HG03060 (cell line): ENCODE measurements around the gene PMF1.

Experiments used
- ATAC-seq: cut with Tn5 transposase; IDR thresholded peaks from one replicate; pipeline ENCODE4 v1.9.1; 2021; ENCODE audit warnings: low read depth, moderate number of reproducible peaks; ENCODE audit not compliant: unreplicated experiment

PMF1 gene

DNA sequence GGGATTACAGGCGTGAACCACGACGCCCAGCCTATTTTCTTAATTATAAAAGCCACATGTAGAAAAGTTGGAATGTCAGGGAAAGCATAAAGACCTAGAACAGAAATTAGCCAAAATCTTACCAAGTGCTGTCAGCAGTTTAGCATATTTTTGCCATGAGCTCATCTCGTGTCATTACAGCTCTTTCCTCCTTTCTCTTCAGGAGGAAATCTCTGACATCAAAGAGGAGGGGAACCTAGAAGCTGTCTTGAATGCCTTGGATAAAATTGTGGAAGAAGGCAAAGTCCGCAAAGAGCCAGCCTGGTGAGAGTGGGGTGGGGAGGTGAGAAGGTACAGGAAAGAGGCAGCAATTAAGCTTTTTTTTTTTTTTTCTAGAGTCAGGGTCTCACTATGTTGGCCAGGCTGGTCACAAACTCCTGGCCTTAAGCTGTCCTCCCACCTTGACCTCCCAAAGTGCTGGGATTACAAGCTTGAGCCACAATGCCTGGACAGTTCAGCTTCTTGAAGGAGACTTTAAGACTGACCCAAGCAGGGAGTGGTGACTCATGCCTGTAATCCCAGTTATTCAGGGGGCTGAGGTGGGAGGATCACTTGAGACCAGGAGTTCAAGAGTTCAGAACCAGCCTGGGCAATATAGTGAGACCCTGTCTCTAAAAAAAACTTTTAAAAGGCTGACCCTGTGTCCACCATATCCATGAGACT, 20.8 kb downstream of the PMF1 start:
- ATAC-seq: no peak

DNA sequence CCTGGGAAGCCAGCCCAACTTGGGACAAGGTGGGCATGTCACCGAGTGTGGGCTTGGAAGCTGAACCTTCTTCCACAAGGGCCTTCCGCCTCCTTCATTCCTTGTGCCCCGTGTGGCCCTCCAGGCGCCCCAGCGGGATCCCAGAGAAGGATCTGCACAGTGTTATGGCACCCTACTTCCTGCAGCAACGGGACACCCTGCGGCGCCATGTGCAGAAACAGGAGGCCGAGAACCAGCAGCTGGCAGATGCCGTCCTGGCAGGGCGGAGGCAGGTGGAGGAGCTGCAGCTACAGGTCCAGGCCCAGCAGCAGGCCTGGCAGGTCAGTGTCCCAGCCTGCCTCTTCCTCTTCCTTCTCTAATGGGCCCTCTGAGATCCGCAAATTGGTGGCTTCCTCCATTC, 23.4 kb downstream of the PMF1 start:
- ATAC-seq: no peak

DNA sequence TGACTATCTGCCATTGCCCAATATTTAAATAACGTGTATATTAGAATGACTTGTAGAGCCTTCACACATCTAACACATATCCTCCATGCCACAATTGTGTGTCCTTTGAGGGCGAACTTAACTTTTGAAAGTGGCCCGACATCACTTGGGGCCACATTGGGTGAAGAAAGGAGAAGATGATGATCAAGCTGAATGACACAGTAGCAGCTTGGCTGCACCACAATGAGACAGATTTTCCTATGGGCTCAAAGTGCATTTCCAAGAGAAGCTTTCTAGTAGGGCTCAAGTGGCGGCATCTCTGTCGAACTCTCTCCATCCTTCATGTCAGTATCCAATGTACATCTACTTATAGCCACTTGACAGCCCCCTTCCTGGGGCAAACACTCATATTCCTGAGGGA, 25.4 kb downstream of the PMF1 start:
- no peak for ATAC-seq

DNA sequence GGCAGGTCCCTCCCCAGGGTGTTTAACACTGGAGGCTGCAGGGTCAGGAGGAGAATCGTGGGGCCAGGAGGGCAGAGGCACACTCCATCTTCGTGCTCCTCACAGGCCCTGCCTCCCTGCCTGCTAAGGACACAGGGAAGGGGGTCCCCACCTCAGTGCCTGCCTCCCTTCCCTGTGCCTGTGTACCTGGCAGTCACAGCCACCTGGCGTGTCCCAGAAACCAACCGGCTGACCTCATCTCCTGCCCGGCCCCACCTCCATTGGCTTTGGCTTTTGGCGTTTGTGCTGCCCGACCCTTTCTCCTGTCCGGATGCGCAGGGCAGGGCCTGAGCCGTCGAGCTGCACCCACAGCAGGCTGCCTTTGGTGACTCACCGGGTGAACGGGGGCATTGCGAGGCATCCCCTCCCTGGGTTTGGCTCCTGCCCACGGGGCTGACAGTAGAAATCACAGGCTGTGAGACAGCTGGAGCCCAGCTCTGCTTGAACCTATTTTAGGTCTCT, 28.6 kb downstream of the PMF1 start:
- ATAC-seq: no peak

DNA sequence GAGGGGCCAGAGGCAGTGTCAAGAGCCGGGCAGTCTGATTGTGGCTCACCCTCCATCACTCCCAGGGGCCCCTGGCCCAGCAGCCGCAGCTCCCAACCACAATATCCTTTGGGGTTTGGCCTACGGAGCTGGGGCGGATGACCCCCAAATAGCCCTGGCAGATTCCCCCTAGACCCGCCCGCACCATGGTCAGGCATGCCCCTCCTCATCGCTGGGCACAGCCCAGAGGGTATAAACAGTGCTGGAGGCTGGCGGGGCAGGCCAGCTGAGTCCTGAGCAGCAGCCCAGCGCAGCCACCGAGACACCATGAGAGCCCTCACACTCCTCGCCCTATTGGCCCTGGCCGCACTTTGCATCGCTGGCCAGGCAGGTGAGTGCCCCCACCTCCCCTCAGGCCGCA, 29.1 kb downstream of the PMF1 start, which contains the start of gene BGLAP:
Gene BGLAP (plus strand): TSS at position 259 of the 400 bp plus-strand sequence. CDS start 48 bp downstream, at position 307.
- ATAC-seq: no peak

DNA sequence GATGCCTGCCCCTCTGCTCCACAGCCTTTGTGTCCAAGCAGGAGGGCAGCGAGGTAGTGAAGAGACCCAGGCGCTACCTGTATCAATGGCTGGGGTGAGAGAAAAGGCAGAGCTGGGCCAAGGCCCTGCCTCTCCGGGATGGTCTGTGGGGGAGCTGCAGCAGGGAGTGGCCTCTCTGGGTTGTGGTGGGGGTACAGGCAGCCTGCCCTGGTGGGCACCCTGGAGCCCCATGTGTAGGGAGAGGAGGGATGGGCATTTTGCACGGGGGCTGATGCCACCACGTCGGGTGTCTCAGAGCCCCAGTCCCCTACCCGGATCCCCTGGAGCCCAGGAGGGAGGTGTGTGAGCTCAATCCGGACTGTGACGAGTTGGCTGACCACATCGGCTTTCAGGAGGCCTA, 29.9 kb downstream of the PMF1 start:
- ATAC-seq: no peak

DNA sequence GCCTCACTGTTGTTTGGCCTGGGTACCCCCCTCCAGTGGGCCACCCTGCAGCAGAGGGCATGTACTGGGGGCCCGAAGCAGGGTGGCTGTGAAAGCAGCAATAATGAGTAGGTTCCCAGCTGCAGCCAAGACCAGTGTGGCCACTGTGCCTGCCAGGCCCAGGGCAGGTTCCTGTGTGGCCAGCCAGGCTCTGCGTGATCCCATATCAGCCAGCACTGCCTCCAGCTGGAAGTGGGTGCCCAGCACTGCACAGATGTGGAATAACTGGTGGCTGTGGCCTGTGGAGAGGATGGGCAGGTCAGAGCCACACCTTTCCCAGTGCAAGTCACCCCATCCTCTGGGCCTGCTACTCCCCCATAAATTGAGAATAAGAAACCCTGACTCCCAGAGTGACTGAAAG, 31.3 kb downstream of the PMF1 start:
- no peak for ATAC-seq

DNA sequence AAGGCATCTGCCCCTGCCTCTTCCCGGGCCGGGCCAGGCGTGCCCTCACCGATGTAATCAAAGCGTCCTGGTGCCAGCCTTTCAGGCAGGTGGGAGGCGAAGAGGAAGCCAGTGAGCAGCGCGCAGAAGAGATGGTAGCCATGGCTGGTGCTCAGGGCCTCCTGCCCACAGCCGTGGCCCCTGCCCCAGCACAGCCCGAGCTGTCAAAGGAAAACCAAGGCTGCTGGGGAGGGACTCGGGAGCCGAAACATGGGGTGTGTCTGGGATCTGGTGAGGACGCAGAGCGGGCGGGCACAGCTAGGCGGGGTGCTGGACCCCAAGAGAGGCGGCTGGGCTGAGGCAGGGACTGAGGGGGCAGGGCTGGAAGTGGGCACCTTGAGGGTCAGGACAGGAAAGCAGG, 31.9 kb downstream of the PMF1 start:
- no peak for ATAC-seq

DNA sequence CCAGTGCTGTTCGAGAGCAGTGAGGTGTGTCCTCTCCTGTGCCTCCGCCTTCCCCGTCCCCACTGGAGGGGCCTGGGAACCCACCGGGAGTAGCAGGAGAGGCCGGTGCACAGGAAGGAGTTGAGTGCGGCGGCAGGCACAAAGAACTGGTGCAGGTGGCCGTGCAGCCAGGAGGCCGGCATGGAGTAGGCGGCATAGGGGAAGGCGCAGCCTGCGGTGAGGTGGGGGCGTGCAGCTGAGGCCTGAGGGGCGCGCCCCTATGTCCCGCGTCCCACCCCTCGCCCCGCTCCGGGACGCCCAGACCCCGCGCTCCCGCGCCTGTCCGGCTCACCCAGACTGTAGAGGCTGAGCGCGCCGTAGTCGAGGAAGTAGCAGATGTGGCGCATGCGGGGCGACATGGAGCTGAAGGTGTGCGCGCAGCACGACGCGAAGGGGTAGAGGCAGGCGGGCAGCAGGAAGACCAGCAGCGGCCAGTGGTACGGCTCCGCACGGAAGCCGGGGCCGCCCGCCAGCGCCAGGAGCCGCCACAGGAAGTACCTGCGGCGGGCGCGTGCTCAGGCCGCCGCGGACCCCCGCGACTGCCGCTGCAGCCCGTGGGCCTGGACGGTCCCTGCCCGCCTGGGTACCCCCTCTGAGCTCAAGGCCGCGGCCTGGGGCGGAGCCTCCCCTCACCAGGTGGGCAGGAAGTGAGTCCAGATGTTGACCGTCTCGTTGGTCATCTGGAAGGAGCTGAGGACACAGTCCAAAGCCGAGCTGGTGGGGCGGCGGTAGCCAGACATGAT, 32.8 kb downstream of the PMF1 start:
- ATAC-seq: no peak

DNA sequence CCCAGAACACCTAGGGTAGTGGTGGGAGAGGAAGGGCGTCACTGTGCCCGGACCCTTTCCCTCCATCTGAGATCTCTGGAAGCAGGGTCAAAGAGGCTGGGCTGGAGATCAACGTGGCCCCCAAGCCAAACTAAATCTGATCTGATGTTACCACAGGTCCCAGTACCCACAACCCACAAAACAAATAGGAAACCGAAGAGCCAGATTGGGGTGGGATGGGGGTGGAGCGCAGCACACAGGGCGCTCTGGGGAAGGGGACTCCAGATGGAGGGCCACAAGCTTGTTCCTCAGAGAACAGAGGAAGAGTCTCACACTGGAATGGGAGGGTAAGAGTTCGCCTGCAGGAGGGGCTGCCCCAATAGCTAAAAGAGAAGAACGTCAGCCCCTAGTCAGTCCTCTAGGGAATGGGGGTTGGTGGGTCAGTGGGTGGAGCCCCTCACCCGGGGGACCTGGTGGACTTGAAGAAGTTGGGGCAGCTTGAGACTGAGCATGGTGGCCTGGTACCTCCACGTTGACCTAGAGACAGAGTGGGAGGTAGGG, 33.5 kb downstream of the PMF1 start:
- no peak for ATAC-seq

DNA sequence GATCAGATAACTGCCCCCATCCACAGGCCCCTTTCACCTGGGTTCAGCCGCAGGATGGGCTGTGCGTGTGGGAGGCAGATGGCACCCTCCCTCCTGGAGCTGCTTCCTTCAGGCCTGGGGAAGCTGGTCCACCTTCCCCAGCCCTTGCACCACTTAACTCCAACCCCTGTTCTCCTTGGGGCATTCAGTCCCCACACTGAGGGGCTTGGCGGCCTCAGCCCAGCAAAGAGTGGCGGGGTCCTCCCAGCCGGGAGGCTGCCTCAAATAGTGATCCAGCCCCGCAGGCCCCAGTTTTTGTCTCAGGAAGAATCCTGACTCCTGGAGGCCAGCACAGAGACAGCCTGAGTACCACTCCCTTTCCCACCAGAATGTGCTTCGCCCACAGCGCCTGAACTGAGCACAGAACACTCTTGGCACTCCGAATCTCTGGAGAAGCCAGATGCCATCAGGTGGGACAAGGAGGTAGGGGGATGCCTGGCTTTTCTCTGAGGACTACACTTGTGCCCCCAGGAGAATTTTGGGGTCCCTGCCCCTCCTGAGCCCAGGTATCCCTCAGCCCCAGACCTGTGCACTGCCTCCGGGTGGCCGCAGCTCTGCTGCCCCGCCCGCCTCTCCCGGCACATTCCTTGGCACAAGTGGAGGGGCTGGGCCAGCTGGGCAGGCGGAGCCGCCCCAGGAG, 34.1 kb downstream of the PMF1 start:
- ATAC-seq: no peak

DNA sequence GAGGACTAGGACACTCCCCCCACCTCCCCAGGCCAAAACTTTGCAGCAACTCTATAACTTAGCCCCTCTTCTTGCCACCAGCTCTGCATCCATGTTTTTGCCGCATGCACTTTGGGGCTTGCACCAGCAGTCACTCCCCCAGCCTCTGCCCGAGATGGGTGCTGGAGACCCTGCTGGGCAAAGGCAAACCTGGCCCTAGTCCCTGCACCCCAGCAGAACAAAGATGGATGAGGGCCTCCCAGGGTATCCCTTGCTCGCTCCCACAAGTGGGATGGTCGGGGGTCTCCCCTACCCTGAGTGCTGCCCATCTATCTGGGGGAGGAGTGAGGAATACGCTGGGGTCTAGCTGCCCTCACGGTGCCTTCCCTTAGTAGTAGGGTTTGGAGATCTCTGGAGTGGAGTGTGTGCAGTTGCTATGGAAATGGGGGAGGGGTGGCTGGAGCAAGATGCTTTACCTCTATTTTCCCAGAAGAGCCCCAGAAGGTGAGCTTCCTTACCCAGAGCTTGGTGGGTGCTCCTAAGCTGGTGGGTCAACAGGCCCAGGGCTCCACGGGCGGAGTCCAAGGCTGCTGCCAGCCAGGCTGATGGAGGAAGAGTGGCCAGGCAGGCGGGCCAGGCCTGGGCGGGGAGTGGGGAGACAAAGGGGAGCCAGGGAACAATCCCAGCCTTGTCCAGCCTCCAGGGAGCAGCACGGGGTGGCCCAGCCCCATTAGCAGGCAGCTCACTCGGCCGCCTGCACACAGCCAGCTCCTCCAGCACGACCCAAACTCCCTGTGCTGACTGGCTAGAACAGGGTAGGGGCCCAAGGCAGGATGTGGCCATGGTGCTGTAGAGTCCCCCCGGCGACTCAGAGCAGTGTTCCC, 34.9 kb downstream of the PMF1 start, which contains the start of gene PAQR6:
Gene PAQR6 (minus strand): TSS at position 597 of the 863 bp plus-strand sequence. CDS start 1,325 bp downstream, outside the sequence.
- no peak for ATAC-seq

DNA sequence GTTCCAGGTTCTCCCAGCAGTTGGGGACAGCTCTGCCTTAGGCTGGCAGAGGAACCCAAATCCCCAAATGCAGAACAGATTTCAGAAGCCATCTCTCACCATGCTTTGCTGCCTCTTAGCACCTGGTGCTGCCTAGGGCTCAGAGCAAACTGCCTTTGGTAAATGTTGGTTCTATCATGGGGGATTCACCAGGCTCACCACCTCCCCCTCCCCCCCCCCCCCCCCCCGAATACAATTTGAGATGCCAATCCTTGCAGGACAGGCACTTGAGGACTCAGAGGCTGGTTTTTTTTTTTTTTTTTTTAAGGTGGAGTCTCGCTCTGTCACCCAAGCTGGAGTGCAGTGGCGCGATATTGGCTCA, 35.5 kb downstream of the PMF1 start:
- ATAC-seq: no peak

DNA sequence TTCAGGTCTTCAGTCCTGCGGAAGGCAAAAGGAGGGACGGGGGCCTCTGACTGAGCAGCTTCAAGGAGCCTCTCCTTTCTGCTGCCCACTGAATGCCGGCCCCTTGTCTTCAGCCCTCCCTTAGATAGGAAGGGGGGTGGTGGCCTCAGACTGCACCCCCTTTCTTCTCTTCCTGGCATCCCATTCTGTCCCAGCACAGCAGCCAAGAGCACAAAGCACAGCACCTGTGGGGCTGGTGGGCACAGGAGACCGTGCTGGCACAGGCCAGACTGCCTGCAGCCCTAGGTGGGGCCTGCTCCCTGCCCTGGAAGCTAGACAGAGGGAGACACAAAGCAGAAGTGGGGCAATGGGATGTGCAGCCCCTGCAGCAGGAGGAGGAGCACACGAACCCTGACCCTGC, 36.8 kb downstream of the PMF1 start:
- ATAC-seq: no peak

DNA sequence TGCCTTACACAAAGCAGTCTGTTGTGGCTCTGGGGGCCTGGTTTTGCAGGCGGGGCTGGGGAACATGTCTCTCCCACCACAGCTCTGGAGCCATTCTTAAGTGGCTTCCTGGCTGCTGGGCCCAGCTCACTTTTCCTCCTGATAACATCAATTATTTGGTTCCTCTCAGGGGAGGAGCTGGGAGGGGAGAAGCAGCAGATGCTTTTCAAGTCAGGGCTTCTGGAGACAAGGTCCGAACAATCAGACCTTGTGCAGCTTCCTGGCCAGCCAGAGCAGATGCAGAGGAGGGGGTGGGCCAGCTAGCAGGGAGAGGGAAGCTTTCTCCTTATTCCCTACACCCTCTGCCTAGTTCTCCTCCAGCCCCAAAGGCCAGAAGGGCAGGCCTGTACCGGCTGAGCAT, 38.7 kb downstream of the PMF1 start:
- no peak for ATAC-seq

DNA sequence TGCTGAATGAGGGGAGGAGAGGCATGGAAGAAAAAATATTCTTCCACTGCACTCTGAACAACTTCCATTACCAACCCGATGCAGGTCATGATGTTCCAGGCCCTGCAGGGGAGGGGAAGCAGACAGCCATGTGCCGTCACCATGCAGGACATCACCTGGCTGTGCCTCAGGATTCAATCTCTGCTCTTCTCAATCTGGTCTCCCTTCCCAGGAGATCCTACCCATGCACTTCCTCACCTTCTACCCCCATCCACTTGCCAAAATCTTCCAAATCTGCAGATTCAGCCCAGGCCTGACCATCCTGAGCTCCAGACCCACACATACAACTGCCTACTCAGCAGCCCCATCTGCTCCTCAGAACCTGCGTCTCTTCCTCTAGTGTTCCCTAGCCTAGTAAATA, 40.8 kb downstream of the PMF1 start:
- ATAC-seq: no peak

DNA sequence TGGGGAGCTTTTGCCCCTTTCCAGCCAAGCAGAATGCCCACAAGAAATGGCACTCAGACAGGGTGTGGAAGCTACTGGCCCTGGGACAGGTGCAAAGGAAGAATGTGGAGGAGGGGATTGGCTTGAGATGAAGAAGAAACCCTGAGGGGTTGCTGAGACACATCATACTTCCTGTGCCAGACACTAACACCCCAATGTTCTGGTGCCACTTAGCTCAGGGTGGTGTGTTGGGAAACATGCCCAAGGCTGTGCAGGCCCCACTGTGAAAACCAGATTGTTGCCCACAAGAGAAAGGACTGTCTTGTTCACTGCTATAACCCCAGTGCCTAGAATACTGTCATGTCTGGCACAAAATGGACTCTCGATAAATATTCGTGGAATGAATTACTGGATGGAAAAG, 44.9 kb downstream of the PMF1 start:
- ATAC-seq: no peak

DNA sequence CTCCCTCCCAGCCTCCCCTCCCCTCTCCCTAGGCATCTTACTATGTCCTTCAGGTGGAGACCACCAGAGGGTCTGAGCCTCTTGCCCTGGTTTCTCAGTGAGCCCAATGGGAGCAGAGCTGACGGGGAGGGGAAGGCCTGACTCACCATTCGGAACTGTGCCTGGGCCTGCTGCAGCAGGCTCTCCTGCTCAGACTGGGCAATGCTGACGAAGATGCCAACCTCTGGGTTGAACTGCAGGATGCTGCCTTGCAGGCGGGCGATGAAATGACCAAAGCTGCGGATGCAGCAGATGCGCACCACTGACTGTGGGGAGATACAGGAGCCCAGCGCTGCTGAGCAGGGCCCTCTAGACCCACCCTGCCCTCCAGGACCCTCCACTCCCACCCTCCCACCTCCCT, 46.1 kb downstream of the PMF1 start:
- ATAC-seq: no peak

DNA sequence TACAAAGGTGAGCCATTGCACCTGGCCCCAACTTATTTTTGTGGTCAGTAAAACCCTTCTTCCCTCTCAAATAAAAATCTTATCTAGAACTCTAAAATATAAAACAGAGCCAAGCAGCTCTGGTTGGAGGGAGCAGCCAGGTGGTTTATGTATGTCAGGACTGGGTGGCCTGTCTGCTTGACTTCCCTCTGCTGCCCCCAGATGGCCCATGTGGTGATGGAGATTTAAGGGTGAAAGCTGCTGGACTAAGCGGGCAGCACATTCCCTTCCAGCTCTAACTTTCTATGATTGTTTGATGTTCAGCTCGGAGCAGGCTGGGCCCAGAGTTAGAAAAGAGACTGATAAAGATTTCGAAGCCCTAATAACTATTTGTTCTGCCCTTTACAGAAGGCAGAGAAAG, 47.0 kb downstream of the PMF1 start:
- ATAC-seq: no peak

DNA sequence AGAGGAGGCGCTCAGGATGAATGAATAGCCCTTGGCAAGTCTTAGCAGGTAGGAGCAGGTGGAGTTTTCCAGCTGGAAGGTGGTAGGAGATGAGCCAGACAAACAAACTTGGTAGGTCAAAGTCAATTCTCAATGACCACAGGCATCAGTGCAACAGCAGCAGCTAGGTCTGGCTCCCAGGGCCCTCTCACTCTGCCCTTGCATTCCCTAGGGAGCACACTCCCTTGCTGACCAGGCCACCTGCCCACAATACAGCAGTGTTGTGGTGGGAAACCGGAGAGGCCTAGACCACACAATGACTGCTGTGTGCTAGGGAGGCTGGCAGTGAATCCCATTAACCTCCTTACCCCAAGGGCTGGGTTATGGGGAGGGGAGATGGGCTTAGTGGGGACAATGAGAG, 48.1 kb downstream of the PMF1 start:
- ATAC-seq: no peak
